ENCODE data around the gene CCDC8. TPM values are rescaled to one million over a fixed set of nuclear protein-coding genes. Genes with fewer than 3 reads are reported as not detected.
"Not testable (repeated sequence)": the region's sequence is repeated elsewhere in the genome, so short reads cannot be mapped to it uniquely, and the experiment has no call there.

CCDC8 gene
- polyA plus RNA-seq, 1 experiment: 7.7 TPM

GRCh38 chr19:46404055-46404752 lies 9.2 kb downstream of the CCDC8 start:
- ChIA-PET POLR2A (no interaction called here), CTCF (interaction anchor here (0.7 to 8.7 kb wide), 12 partner anchors 9 to 139 kb away, joined by 3 to 86 read pairs (median 16); partner anchors contain the start of gene CCDC8)
- H3K27me3 ChIP-seq (ENCODE audit: control insufficient read depth, insufficient read depth, low read length): no peaks in the 10 kb centered on the region; the same call in 1 of the 2 replicates
- peak overlapping the region; percentile 28 for H3K4me3 ChIP-seq (ENCODE audit: low read depth, low read length)
- peak; percentile 51; the same call in 1 of the 2 replicates for TF ChIP-seq CTCF (IDR thresholded peaks at IDR 0.05; ENCODE audit: insufficient read depth, low read depth, low read length)
- H3K36me3 ChIP-seq (ENCODE audit: control insufficient read depth, insufficient read depth, low read length): no peaks in the 10 kb centered on the region
- no peak for DNase-seq (ENCODE audit: low read depth)

GRCh38 chr19:46402725-46403124 lies 10.6 kb downstream of the CCDC8 start:
- Histone ChIP-seq H3K4me3 (ENCODE audit: low read depth, low read length) (no peak overlapping the region), H3K36me3 (ENCODE audit: control insufficient read depth, insufficient read depth, low read length) (no peaks in the 10 kb centered on the region), H3K27me3 (ENCODE audit: control insufficient read depth, insufficient read depth, low read length) (no peaks in the 10 kb centered on the region)
- DNase-seq (ENCODE audit: low read depth): no peak
- CTCF ChIA-PET: interaction anchor here (0.6 to 8.7 kb wide), 21 partner anchors 9 to 259 kb away, joined by 3 to 86 read pairs (median 5); partner anchors contain the start of gene CCDC8
- POLR2A ChIA-PET: no interaction called here
- TF ChIP-seq CTCF (IDR thresholded peaks at IDR 0.05; ENCODE audit: insufficient read depth, low read depth, low read length): no peak

- H3K36me3 ChIP-seq (ENCODE audit: control insufficient read depth, insufficient read depth, low read length); H3K4me3 ChIP-seq (ENCODE audit: low read depth, low read length); POLR2A ChIA-PET; DNase-seq (ENCODE audit: low read depth); H3K27me3 ChIP-seq (ENCODE audit: control insufficient read depth, insufficient read depth, low read length): not testable (repeated sequence)
- CTCF ChIA-PET: interaction anchor here (0.6 to 5.7 kb wide), 6 partner anchors 11 to 116 kb away, joined by 3 to 90 read pairs (median 41); no protein-coding TSS in a partner anchor
Measured at GRCh38 chr19:46397801-46398479, 15.4 kb downstream of the CCDC8 start.

- no peak for TF ChIP-seq CTCF (IDR thresholded peaks at IDR 0.05; ENCODE audit: insufficient read depth, low read depth, low read length)
- Histone ChIP-seq H3K27me3 (ENCODE audit: control insufficient read depth, insufficient read depth, low read length) (no peaks in the 10 kb centered on the region), H3K36me3 (ENCODE audit: control insufficient read depth, insufficient read depth, low read length) (peaks cover 14% of the 10 kb centered on the region), H3K4me3 (ENCODE audit: low read depth, low read length) (no peak overlapping the region)
- ChIA-PET POLR2A (no interaction called here), CTCF (interaction anchor here (0.7 to 6.0 kb wide), 18 partner anchors 8 to 129 kb away, joined by 3 to 90 read pairs (median 6); partner anchors contain the start of gene CCDC8)
- DNase-seq (ENCODE audit: low read depth): no peak
Measured at GRCh38 chr19:46394402-46394797, 19.0 kb downstream of the CCDC8 start.

- DNase-seq (ENCODE audit: low read depth): no peak
- H3K4me3 ChIP-seq (ENCODE audit: low read depth, low read length): no peak overlapping the region
- ChIA-PET POLR2A (no interaction called here), CTCF (interaction anchor here (0.9 to 6.0 kb wide), 10 partner anchors 8 to 128 kb away, joined by 3 to 90 read pairs (median 18); no protein-coding TSS in a partner anchor)
- H3K36me3 ChIP-seq (ENCODE audit: control insufficient read depth, insufficient read depth, low read length): peaks cover 17% of the 10 kb centered on the region
- TF ChIP-seq CTCF (IDR thresholded peaks at IDR 0.05; ENCODE audit: insufficient read depth, low read depth, low read length): no peak
- H3K27me3 ChIP-seq (ENCODE audit: control insufficient read depth, insufficient read depth, low read length): no peaks in the 10 kb centered on the region
Measured at GRCh38 chr19:46393456-46394401, 19.6 kb downstream of the CCDC8 start.
